GM12873 (cell line): ENCODE measurements around the gene CXCR1.

Experiments
- TF ChIP-seq, protein P1 (sequence below): IDR thresholded peaks from 2 replicates; pipeline ENCODE4 v1.5.1; 2012; ENCODE audit warnings: low read depth, mild to moderate bottlenecking, moderate library complexity, low read length, control low read depth; ENCODE audit not compliant: insufficient read depth; ENCODE audit errors: missing control alignments

CXCR1 gene

DNA sequence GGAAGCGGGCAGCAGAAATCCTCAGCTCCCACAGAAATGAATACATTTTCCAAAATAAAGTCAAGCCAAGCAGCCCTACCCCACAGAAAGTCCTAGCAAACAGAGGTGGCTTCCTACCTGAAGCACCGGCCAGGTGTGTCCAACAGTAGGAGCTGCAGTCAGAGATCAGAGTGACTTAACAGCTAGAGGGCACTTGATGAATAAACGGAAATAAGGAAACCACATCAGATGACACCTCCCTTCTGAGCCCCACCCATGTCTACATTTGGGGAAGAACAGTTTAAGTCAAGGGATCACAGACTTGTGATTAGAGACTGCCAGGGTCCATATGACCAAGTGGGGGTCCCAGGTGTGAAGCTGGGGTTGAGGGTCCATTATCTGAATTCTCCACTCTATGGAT lies at the start of gene CXCR1:
TSS of gene CXCR1 (minus strand) at position 172 of the 400 bp plus-strand sequence. CDS start 1,751 bp downstream, outside the sequence.
- TF ChIP-seq, protein P1, sequence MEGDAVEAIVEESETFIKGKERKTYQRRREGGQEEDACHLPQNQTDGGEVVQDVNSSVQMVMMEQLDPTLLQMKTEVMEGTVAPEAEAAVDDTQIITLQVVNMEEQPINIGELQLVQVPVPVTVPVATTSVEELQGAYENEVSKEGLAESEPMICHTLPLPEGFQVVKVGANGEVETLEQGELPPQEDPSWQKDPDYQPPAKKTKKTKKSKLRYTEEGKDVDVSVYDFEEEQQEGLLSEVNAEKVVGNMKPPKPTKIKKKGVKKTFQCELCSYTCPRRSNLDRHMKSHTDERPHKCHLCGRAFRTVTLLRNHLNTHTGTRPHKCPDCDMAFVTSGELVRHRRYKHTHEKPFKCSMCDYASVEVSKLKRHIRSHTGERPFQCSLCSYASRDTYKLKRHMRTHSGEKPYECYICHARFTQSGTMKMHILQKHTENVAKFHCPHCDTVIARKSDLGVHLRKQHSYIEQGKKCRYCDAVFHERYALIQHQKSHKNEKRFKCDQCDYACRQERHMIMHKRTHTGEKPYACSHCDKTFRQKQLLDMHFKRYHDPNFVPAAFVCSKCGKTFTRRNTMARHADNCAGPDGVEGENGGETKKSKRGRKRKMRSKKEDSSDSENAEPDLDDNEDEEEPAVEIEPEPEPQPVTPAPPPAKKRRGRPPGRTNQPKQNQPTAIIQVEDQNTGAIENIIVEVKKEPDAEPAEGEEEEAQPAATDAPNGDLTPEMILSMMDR = no peak

DNA sequence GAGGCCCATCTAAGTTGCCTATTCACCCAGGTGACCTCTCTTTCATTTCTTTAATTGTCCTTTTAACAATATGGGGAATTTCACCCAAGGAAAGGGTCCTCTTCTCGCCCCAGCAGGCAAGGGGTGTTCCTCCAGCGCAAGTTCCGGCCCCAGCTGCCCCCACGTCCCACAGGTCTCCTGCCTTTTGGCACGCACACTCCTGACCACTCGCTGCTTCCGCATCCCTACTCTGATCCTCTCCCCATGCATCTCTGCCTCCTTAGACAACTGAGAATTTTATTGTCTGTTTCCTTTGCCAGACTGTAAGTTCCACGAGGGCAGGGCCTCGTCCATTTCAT lies 49.5 kb upstream of the CXCR1 start:
- TF ChIP-seq, protein P1 = no peak

DNA sequence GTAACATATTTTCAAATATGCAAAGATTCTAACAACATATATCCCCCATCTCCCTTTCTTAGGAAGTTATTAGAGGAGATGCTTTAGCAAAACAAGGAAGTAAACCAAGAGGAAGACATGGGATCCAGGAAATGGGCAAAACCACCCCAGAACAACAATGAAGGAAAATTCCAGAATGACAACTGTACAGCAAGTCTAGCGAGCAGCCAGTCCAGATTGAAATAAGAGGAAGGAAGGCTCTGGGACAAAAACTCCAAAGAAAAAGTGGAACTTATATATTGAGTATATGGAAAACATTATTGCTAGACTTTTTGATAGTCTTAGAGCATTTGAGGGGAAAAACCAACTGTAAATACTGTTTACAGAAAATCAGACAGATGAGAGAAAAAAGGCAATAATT lies 47.4 kb upstream of the CXCR1 start:
- TF ChIP-seq, protein P1 = no peak

GRCh38 chr2:218209078-218209477 lies 42.3 kb upstream of the CXCR1 start:
- TF ChIP-seq, protein P1 = no peak

- TF ChIP-seq, protein P1 = no peak
Measured at GRCh38 chr2:218202266-218202665, 35.5 kb upstream of the CXCR1 start.

DNA sequence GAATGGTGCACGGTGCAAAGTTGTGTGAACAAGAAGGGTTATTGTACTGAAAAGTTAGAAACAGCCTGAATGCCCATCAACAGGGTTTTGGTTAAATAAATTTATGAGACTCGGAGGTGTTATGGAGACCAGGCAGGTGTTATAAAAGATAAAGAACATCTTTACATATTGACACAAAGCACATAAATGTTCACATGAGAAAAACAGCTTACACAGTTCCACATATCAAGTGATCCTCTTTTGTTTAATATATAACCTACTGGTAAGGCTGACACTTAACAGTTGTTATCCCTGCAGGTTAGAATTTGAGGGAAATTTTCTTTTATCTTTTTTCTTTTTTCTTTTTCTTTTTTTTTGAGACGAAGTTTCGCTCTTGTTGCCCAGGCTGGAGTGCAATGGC lies 30.2 kb upstream of the CXCR1 start:
- TF ChIP-seq, protein P1 = no peak

DNA sequence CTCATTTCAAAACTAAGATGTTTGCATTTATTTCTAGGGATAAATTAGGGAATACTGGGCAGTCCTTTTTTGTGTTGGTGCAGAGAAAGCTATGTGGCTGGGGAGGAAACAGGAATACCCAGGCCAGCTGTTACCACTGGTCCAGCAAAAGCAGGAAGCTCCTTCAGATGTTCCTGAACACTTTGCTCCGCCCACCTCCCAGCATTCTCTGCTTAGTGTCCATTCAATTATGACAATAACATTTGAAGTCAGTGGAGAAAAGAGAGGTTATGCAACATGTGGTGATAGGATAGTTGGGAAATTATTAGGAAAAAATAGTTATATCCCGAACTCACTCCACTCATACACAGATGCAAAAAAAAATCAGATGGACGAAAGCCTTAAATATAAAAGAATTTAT lies 28.1 kb upstream of the CXCR1 start:
- TF ChIP-seq, protein P1 = no peak
